ENCODE results near the gene TSSK2.

DNA sequence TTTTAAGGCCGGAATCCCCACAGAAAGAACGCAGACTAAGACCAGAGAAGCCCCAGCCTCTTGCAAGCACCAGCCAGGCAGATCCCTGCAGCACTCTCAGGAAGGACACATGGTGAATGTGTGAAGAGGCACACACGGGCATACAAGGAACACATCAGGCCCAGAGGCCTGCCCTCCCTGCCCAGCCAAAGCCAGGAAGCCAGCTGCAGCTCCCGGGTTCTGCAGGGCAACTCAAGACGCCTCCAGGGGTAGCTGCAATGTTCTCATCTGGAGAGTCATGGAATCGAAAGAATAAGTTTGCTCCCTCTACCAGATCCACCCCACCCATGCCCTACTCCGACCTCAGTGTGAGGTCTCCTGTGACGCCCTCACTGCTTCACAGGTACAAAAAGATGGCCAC, 11.2 kb upstream of the TSSK2 start:
- TF ChIP-seq EZH2 (IDR thresholded peaks at IDR 0.05) (no peak), POLR2AphosphoS5 (IDR thresholded peaks at IDR 0.05; ENCODE audit: borderline replicate concordance, low read depth, low read length) (no peak)
